ENCODE data around the gene EFCAB6.

Gene EFCAB6

GRCh38 chr22:43749473-43749872 is 62.6 kb downstream of the EFCAB6 start:
- TF ChIP-seq POLR2AphosphoS5 (IDR thresholded peaks at IDR 0.05; ENCODE audit: low read depth, low read length) (no peak), TAF1 (IDR thresholded peaks at IDR 0.05; ENCODE audit: borderline replicate concordance, low read depth, low read length) (no peak), POLR2A (IDR thresholded peaks at IDR 0.05; ENCODE audit: low read depth, low read length) (no peak)
- no peak for DNase-seq (ENCODE audit: insufficient read length)
- no peak for FAIRE-seq

GRCh38 chr22:43747877-43748276 is 64.2 kb downstream of the EFCAB6 start:
- no peak for TF ChIP-seq POLR2A (IDR thresholded peaks at IDR 0.05; ENCODE audit: low read depth, low read length)
- TF ChIP-seq POLR2AphosphoS5 (IDR thresholded peaks at IDR 0.05; ENCODE audit: low read depth, low read length): no peak
- TF ChIP-seq TAF1 (IDR thresholded peaks at IDR 0.05; ENCODE audit: borderline replicate concordance, low read depth, low read length): no peak
- no peak for DNase-seq (ENCODE audit: insufficient read length)
- no peak for FAIRE-seq

- no peak for FAIRE-seq
Observed at GRCh38 chr22:43747058-43747457, 65.0 kb downstream of the EFCAB6 start.

GRCh38 chr22:43745783-43746356 is 66.2 kb downstream of the EFCAB6 start:
- DNase-seq (ENCODE audit: insufficient read length) (no peak), FAIRE-seq (no peak)
- TF ChIP-seq POLR2A (IDR thresholded peaks at IDR 0.05; ENCODE audit: low read depth, low read length) (no peak), POLR2AphosphoS5 (IDR thresholded peaks at IDR 0.05; ENCODE audit: low read depth, low read length) (no peak), TAF1 (IDR thresholded peaks at IDR 0.05; ENCODE audit: borderline replicate concordance, low read depth, low read length) (no peak)

More at GRCh38 chr22:43747058-43747457, 65.0 kb downstream of the EFCAB6 start:
- no peak for DNase-seq (ENCODE audit: insufficient read length)
- TF ChIP-seq TAF1 (IDR thresholded peaks at IDR 0.05; ENCODE audit: borderline replicate concordance, low read depth, low read length): no peak
- no peak for TF ChIP-seq POLR2A (IDR thresholded peaks at IDR 0.05; ENCODE audit: low read depth, low read length)
- no peak for TF ChIP-seq POLR2AphosphoS5 (IDR thresholded peaks at IDR 0.05; ENCODE audit: low read depth, low read length)

- FAIRE-seq (no peak), DNase-seq (ENCODE audit: insufficient read length) (no peak)
Observed at GRCh38 chr22:43745411-43745770, 66.7 kb downstream of the EFCAB6 start.

GRCh38 chr22:43744700-43745410 is 67.2 kb downstream of the EFCAB6 start:
- no peak for TF ChIP-seq TAF1 (IDR thresholded peaks at IDR 0.05; ENCODE audit: borderline replicate concordance, low read depth, low read length)
- no peak for TF ChIP-seq POLR2A (IDR thresholded peaks at IDR 0.05; ENCODE audit: low read depth, low read length)
- TF ChIP-seq POLR2AphosphoS5 (IDR thresholded peaks at IDR 0.05; ENCODE audit: low read depth, low read length): no peak
- FAIRE-seq (no peak), DNase-seq (ENCODE audit: insufficient read length) (no peak)

More at GRCh38 chr22:43745411-43745770, 66.7 kb downstream of the EFCAB6 start:
- TF ChIP-seq TAF1 (IDR thresholded peaks at IDR 0.05; ENCODE audit: borderline replicate concordance, low read depth, low read length): no peak
- TF ChIP-seq POLR2A (IDR thresholded peaks at IDR 0.05; ENCODE audit: low read depth, low read length): no peak
- no peak for TF ChIP-seq POLR2AphosphoS5 (IDR thresholded peaks at IDR 0.05; ENCODE audit: low read depth, low read length)

- DNase-seq (ENCODE audit: insufficient read length) (no peak), FAIRE-seq (no peak)
- TF ChIP-seq POLR2AphosphoS5 (IDR thresholded peaks at IDR 0.05; ENCODE audit: low read depth, low read length) (no peak), TAF1 (IDR thresholded peaks at IDR 0.05; ENCODE audit: borderline replicate concordance, low read depth, low read length) (no peak), POLR2A (IDR thresholded peaks at IDR 0.05; ENCODE audit: low read depth, low read length) (no peak)
Observed at GRCh38 chr22:43743929-43744643, 68.0 kb downstream of the EFCAB6 start.

GRCh38 chr22:43743131-43743530 is 69.0 kb downstream of the EFCAB6 start:
- no peak for TF ChIP-seq TAF1 (IDR thresholded peaks at IDR 0.05; ENCODE audit: borderline replicate concordance, low read depth, low read length)
- no peak for TF ChIP-seq POLR2A (IDR thresholded peaks at IDR 0.05; ENCODE audit: low read depth, low read length)
- no peak for TF ChIP-seq POLR2AphosphoS5 (IDR thresholded peaks at IDR 0.05; ENCODE audit: low read depth, low read length)
- no peak for FAIRE-seq
- DNase-seq (ENCODE audit: insufficient read length): no peak

GRCh38 chr22:43742154-43742950 is 69.8 kb downstream of the EFCAB6 start:
- no peak for TF ChIP-seq TAF1 (IDR thresholded peaks at IDR 0.05; ENCODE audit: borderline replicate concordance, low read depth, low read length)
- no peak for TF ChIP-seq POLR2A (IDR thresholded peaks at IDR 0.05; ENCODE audit: low read depth, low read length)
- no peak for TF ChIP-seq POLR2AphosphoS5 (IDR thresholded peaks at IDR 0.05; ENCODE audit: low read depth, low read length)
- FAIRE-seq: no peak

GRCh38 chr22:43740587-43741270 is 71.4 kb downstream of the EFCAB6 start:
- TF ChIP-seq POLR2AphosphoS5 (IDR thresholded peaks at IDR 0.05; ENCODE audit: low read depth, low read length) (no peak), POLR2A (IDR thresholded peaks at IDR 0.05; ENCODE audit: low read depth, low read length) (no peak), TAF1 (IDR thresholded peaks at IDR 0.05; ENCODE audit: borderline replicate concordance, low read depth, low read length) (no peak)
- DNase-seq (ENCODE audit: insufficient read length) (no peak), FAIRE-seq (no peak)

More at GRCh38 chr22:43742154-43742950, 69.8 kb downstream of the EFCAB6 start:
- DNase-seq (ENCODE audit: insufficient read length): no peak
